T-cell (primary cell): ENCODE data around the gene DYNC2H1. TPM values are rescaled to one million over a fixed set of nuclear protein-coding genes. Genes with fewer than 3 reads are reported as not detected.

Experiments
- ATAC-seq, 4 experiments: fragments of 200-7000 bp in 3 of 4; fragments of 150-1000 bp in 1 of 4; cut with Tn5 transposase; replicated peaks in 1 of 4; 1 replicate in 3 of 4; 2 replicates in 1 of 4; pipeline ENCODE4 v1.10.0; 2021; ENCODE audit warnings: moderate library complexity in 3 of 4, mild to moderate bottlenecking in 2 of 4, moderate number of reproducible peaks in 1 of 4
- CTCF ChIA-PET, 2 donors: fragments of 300-600 bp; sonication (Branson Sonifier 250); formaldehyde crosslinking; loops; one replicate each; lab custom pipeline; 2022; ENCODE audit warnings: antibody characterized with exemption in 2 of 2; lab: Charles Lee
- POLR2A ChIA-PET, 2 donors: fragments of 300-600 bp; sonication (Branson Sonifier 250); formaldehyde crosslinking; loops; one replicate each; lab custom pipeline; 2022; ENCODE audit warnings: antibody characterized with exemption in 2 of 2; lab: Charles Lee
- DNase-seq, 35 experiments: peaks; one replicate each; pipeline versions ENCODE4 v3.0.0 to v3.0.0-alpha.2; 2013 to 2023
- H3K27ac ChIP-seq: one replicate; pipeline ENCODE4 v1.5.1; 2013; ENCODE audit warnings: low read length
- H3K27me3 ChIP-seq, 2 experiments: replicated peaks in 1 of 2; 1 replicate in 1 of 2; 2 replicates in 1 of 2; pipeline versions ENCODE4 v1.6.1 to v1.7.0; 2013; ENCODE audit warnings: low read length in 1 of 2, mixed read lengths in 1 of 2; ENCODE audit not compliant: control insufficient read depth in 2 of 2, insufficient read depth in 2 of 2; ENCODE audit errors: extremely low read depth in 1 of 2
- H3K36me3 ChIP-seq, 2 donors: 1 replicate in 1 of 2; 2 replicates in 1 of 2; pipeline versions ENCODE4 v1.6.1 to v1.7.0; 2013; ENCODE audit warnings: low read length in 1 of 2; ENCODE audit not compliant: control insufficient read depth in 2 of 2, insufficient read depth in 1 of 2; ENCODE audit errors: extremely low read depth in 1 of 2
- H3K4me1 ChIP-seq, 2 experiments: 1 replicate in 1 of 2; 2 replicates in 1 of 2; pipeline versions ENCODE4 v1.6.1 to v1.7.0; 2013; ENCODE audit warnings: low read length in 2 of 2, mixed read lengths in 1 of 2; ENCODE audit not compliant: insufficient read depth in 2 of 2, control insufficient read depth in 1 of 2; ENCODE audit errors: extremely low read depth in 1 of 2
- H3K4me3 ChIP-seq, 2 donors: 1 replicate in 1 of 2; 2 replicates in 1 of 2; pipeline versions ENCODE4 v1.5.1 to v1.7.0; 2013; ENCODE audit warnings: mild to moderate bottlenecking in 2 of 2, low read length in 1 of 2, moderate library complexity in 1 of 2; ENCODE audit not compliant: control insufficient read depth in 1 of 2; ENCODE audit errors: extremely low read depth in 1 of 2
- H3K9me3 ChIP-seq: 2 replicates; pipeline ENCODE4 v1.7.0; 2013
- H3K27ac Mint-ChIP-seq, 2 donors: one replicate each; pipeline ENCODE4 v1.8.0; 2020 to 2021; ENCODE audit warnings: mild to moderate bottlenecking in 2 of 2, mixed read lengths in 2 of 2
- H3K27me3 Mint-ChIP-seq, 2 donors: one replicate each; pipeline ENCODE4 v1.8.0; 2021 to 2022; ENCODE audit warnings: mixed read lengths in 2 of 2
- H3K36me3 Mint-ChIP-seq: one replicate; pipeline ENCODE4 v1.8.0; 2021; ENCODE audit warnings: mixed read lengths
- H3K4me1 Mint-ChIP-seq, 3 donors: one replicate each; pipeline ENCODE4 v1.8.0; 2020 to 2022; ENCODE audit warnings: mixed read lengths in 3 of 3, mild to moderate bottlenecking in 1 of 3
- H3K4me3 Mint-ChIP-seq, 3 donors: one replicate each; pipeline ENCODE4 v1.8.0; 2020 to 2022; ENCODE audit warnings: mild to moderate bottlenecking in 3 of 3, mixed read lengths in 3 of 3, moderate library complexity in 3 of 3
- H3K9me3 Mint-ChIP-seq, 3 donors: one replicate each; pipeline ENCODE4 v1.8.0; 2020 to 2022; ENCODE audit warnings: mixed read lengths in 3 of 3
- WGBS: methylation state at CpG from one replicate; pipeline ENCODE4 v1.1.5; 2013; ENCODE audit warnings: missing lambda C conversion rate; ENCODE audit not compliant: insufficient coverage; 5-methylcytosine and 5-hydroxymethylcytosine counted together
- total RNA-seq, 35 experiments: library from RNA in 6 of 35; stranded (reverse) in 6 of 35; fragments of 120-200 nt in 1 of 35; gene quantifications; one replicate each; pipeline versions ENCODE4 v1.2.1 to v1.2.4 and lab custom pipeline; 2013 to 2026

Gene DYNC2H1
- total RNA-seq, 5 donors from 2014 or later (not counting 1 experiment from before 2014, with no cell fraction given), result 2.6 to 4.4 (median 3.2) TPM

GRCh38 chr11:103339485-103339857, 230.2 kb downstream of the DYNC2H1 start:
- Histone ChIP-seq H3K36me3 (no peaks in the 10 kb centered on the region), H3K4me3 (no peak overlapping the region), H3K27ac (no peak overlapping the region), H3K4me1 (no peaks in the 10 kb centered on the region), H3K27me3 (no peaks in the 10 kb centered on the region), H3K9me3 (no peaks in the 10 kb centered on the region)
- 80% methylated on average over 5 of the region's 6 CpGs for WGBS
- H3K27ac Mint-ChIP-seq, result no peak overlapping the region
- no peaks in the 10 kb centered on the region for H3K9me3 Mint-ChIP-seq
- no peaks in the 10 kb centered on the region for H3K4me1 Mint-ChIP-seq
- ChIA-PET CTCF (no interaction called here), POLR2A (no interaction called here)
- H3K4me3 Mint-ChIP-seq, result no peak overlapping the region
- no peaks in the 10 kb centered on the region for H3K36me3 Mint-ChIP-seq
- no peaks in the 10 kb centered on the region for H3K27me3 Mint-ChIP-seq
- DNase-seq (no peak), ATAC-seq (no peak)

- H3K36me3 Mint-ChIP-seq, result no peaks in the 10 kb centered on the region
- Histone ChIP-seq H3K27me3 (no peaks in the 10 kb centered on the region), H3K27ac (no peak overlapping the region), H3K36me3 (no peaks in the 10 kb centered on the region), H3K9me3 (no peaks in the 10 kb centered on the region), H3K4me1 (no peaks in the 10 kb centered on the region), H3K4me3 (no peak overlapping the region)
- no peaks in the 10 kb centered on the region for H3K4me1 Mint-ChIP-seq
- no peaks in the 10 kb centered on the region for H3K9me3 Mint-ChIP-seq
- POLR2A ChIA-PET, result no interaction called here
- CTCF ChIA-PET, result no interaction called here
- peaks cover 0 to 3% of the 10 kb centered on the region in 2 donors for H3K27me3 Mint-ChIP-seq
- 100% methylated on average over 1 of the region's 1 CpG for WGBS
- DNase-seq (no peak), ATAC-seq (no peak)
- H3K4me3 Mint-ChIP-seq, result no peak overlapping the region
- no peak overlapping the region for H3K27ac Mint-ChIP-seq
These were observed 231.7 kb downstream of the DYNC2H1 start for GRCh38 chr11:103340956-103341355.

- Histone ChIP-seq H3K36me3 (no peaks in the 10 kb centered on the region), H3K4me3 (no peak overlapping the region), H3K27me3 (no peaks in the 10 kb centered on the region), H3K4me1 (no peaks in the 10 kb centered on the region), H3K27ac (no peak overlapping the region), H3K9me3 (no peaks in the 10 kb centered on the region)
- no peaks in the 10 kb centered on the region for H3K4me1 Mint-ChIP-seq
- H3K27me3 Mint-ChIP-seq, result peaks cover 0 to 3% of the 10 kb centered on the region in 2 donors
- H3K36me3 Mint-ChIP-seq, result no peaks in the 10 kb centered on the region
- ATAC-seq, result no peak
- POLR2A ChIA-PET, result no interaction called here
- WGBS, result no CpG with 5 or more reads among the region's 4 CpGs
- no peaks in the 10 kb centered on the region for H3K9me3 Mint-ChIP-seq
- CTCF ChIA-PET, result no interaction called here
- H3K4me3 Mint-ChIP-seq, result no peak overlapping the region
- DNase-seq, result no peak
- H3K27ac Mint-ChIP-seq, result no peak overlapping the region
These were observed 235.7 kb downstream of the DYNC2H1 start for GRCh38 chr11:103344886-103345285.

- Mint-ChIP-seq H3K4me3 (no peak overlapping the region), H3K36me3 (peaks cover 2% of the 10 kb centered on the region), H3K27ac (no peak overlapping the region), H3K9me3 (peaks cover 0 to 5% (median 0%) of the 10 kb centered on the region in 3 donors), H3K4me1 (no peaks in the 10 kb centered on the region), H3K27me3 (peaks cover 0 to 3% of the 10 kb centered on the region in 2 donors)
- WGBS, result no CpG with 5 or more reads among the region's 2 CpGs
- Histone ChIP-seq H3K4me3 (no peak overlapping the region), H3K27ac (no peak overlapping the region), H3K36me3 (no peaks in the 10 kb centered on the region), H3K9me3 (no peaks in the 10 kb centered on the region), H3K27me3 (no peaks in the 10 kb centered on the region), H3K4me1 (no peaks in the 10 kb centered on the region)
- DNase-seq (no peak), ATAC-seq (no peak)
- POLR2A ChIA-PET, result no interaction called here
- CTCF ChIA-PET, result no interaction called here
These were observed 240.4 kb downstream of the DYNC2H1 start for GRCh38 chr11:103349595-103349994.

GRCh38 chr11:103354656-103355055, 245.4 kb downstream of the DYNC2H1 start:
- H3K27me3 ChIP-seq, result no peaks in the 10 kb centered on the region
- ChIA-PET CTCF (interaction anchor here in 1 of 2 donors (0.6 kb wide), 1 partner anchor 36 kb away, joined by 4 read pairs; no protein-coding TSS in a partner anchor), POLR2A (no interaction called here)
- H3K27ac ChIP-seq, result no peak overlapping the region
- DNase-seq (no peak), ATAC-seq (no peak)
- Mint-ChIP-seq H3K36me3 (peaks cover 2% of the 10 kb centered on the region), H3K9me3 (peaks cover 0 to 5% (median 0%) of the 10 kb centered on the region in 3 donors), H3K27me3 (no peaks in the 10 kb centered on the region), H3K27ac (no peak overlapping the region), H3K4me3 (no peak overlapping the region), H3K4me1 (no peaks in the 10 kb centered on the region)
- no peaks in the 10 kb centered on the region for H3K36me3 ChIP-seq
- no peaks in the 10 kb centered on the region for H3K9me3 ChIP-seq
- no peak overlapping the region for H3K4me3 ChIP-seq
- H3K4me1 ChIP-seq, result no peaks in the 10 kb centered on the region

- ChIA-PET POLR2A (interaction anchor here in 1 of 2 donors (1.1 kb wide), 1 partner anchor 10 kb away, joined by 3 read pairs; no protein-coding TSS in a partner anchor), CTCF (no interaction called here)
- Mint-ChIP-seq H3K4me3 (no peak overlapping the region), H3K4me1 (no peaks in the 10 kb centered on the region), H3K36me3 (no peaks in the 10 kb centered on the region), H3K27ac (no peak overlapping the region), H3K9me3 (no peaks in the 10 kb centered on the region), H3K27me3 (no peaks in the 10 kb centered on the region)
- no CpG with 5 or more reads among the region's 2 CpGs for WGBS
- DNase-seq (no peak), ATAC-seq (no peak)
- H3K27me3 ChIP-seq, result no peaks in the 10 kb centered on the region
- no peaks in the 10 kb centered on the region for H3K36me3 ChIP-seq
- H3K27ac ChIP-seq, result no peak overlapping the region
- H3K4me1 ChIP-seq, result no peaks in the 10 kb centered on the region
- no peaks in the 10 kb centered on the region for H3K9me3 ChIP-seq
- H3K4me3 ChIP-seq, result no peak overlapping the region
These were observed 249.0 kb downstream of the DYNC2H1 start for GRCh38 chr11:103358251-103358650.

- no peak overlapping the region for H3K27ac Mint-ChIP-seq
- no peaks in the 10 kb centered on the region for H3K4me1 Mint-ChIP-seq
- POLR2A ChIA-PET, result interaction anchor here in 1 of 2 donors (1.1 kb wide), 1 partner anchor 11 kb away, joined by 3 read pairs; no protein-coding TSS in a partner anchor
- DNase-seq (no peak), ATAC-seq (no peak)
- no peak overlapping the region for H3K27ac ChIP-seq
- no peaks in the 10 kb centered on the region for H3K36me3 Mint-ChIP-seq
- H3K36me3 ChIP-seq, result no peaks in the 10 kb centered on the region
- H3K9me3 ChIP-seq, result no peaks in the 10 kb centered on the region
- H3K27me3 Mint-ChIP-seq, result no peaks in the 10 kb centered on the region
- H3K4me3 ChIP-seq, result no peak overlapping the region
- no peak overlapping the region for H3K4me3 Mint-ChIP-seq
- H3K27me3 ChIP-seq, result no peaks in the 10 kb centered on the region
- CTCF ChIA-PET, result no interaction called here
- H3K4me1 ChIP-seq, result no peaks in the 10 kb centered on the region
- no CpG with 5 or more reads among the region's 4 CpGs for WGBS
- no peaks in the 10 kb centered on the region for H3K9me3 Mint-ChIP-seq
These were observed 250.0 kb downstream of the DYNC2H1 start for GRCh38 chr11:103359216-103359615.
